GM21786 (cell line): ENCODE results near the gene TANGO2.

Experiments
- ATAC-seq: cut with Tn5 transposase; IDR thresholded peaks from one replicate; pipeline ENCODE4 v1.9.1; 2021; ENCODE audit not compliant: unreplicated experiment

TANGO2 gene

DNA sequence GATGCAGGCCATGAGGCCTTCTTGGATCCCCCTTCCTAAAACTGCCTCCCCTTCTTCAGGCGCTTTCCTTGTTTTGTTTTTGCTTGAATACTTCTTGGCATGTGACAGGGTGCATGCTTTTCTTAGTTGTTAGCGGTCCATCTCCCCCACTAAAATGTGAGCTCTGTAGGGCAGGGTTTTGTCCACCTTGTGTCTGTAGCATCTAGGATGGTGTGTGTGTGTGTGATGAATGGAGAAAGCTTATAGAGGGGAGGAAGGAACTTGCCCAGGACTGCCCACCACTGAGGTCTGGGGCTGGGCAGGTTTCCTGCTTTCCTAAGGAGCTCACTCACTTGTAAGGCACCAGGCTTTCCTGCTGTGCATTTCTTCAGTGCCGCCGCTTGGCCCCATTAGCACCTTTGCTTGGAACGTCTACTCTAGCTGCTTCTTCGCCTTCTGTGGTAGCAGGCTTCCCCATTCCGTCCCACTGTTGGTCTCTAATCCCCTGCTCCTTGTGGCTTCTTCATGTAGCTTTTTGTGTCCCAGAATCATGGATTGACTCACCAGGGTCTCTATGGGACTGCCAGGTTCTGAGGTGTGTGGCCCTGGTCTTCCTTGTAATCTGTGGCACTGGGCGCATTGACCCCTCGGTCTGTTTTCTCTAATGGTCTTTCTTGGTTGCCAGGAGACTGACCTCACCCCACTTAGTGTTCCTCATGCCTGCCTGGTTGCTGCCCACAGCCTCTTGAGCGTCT, 62.4 kb downstream of the TANGO2 start:
- no peak for ATAC-seq

DNA sequence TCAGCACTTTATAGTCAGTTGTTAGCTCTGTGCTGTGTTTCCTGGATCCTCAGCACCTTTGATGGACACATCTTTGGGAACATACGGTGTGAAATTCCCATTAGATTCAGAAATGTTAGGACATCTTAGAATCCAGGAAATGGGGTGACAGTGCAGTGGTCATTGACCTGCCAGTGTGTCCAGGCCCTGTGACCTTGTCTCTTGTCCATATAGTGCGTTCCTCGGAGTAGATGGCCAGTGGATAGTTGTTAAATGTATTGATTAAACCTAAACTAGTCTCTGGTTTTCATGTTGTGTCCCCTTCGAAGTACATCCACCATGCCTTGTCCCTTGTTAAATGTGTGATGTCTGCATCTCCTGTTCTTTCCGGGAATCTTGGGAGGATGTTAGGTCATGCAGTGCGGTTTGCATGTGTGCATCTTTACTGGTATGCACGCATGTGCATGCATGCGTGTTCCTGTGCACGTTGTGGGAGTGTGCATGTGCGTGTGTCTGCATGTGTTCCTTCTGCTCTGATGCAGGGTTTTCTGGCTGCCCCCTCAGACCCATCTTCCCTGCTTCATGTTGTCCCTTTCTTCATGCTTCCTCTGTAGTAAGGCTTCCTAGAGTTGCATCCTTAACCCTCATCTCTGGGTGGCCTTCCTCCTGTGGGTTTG, 63.1 kb downstream of the TANGO2 start:
- no peak for ATAC-seq

DNA sequence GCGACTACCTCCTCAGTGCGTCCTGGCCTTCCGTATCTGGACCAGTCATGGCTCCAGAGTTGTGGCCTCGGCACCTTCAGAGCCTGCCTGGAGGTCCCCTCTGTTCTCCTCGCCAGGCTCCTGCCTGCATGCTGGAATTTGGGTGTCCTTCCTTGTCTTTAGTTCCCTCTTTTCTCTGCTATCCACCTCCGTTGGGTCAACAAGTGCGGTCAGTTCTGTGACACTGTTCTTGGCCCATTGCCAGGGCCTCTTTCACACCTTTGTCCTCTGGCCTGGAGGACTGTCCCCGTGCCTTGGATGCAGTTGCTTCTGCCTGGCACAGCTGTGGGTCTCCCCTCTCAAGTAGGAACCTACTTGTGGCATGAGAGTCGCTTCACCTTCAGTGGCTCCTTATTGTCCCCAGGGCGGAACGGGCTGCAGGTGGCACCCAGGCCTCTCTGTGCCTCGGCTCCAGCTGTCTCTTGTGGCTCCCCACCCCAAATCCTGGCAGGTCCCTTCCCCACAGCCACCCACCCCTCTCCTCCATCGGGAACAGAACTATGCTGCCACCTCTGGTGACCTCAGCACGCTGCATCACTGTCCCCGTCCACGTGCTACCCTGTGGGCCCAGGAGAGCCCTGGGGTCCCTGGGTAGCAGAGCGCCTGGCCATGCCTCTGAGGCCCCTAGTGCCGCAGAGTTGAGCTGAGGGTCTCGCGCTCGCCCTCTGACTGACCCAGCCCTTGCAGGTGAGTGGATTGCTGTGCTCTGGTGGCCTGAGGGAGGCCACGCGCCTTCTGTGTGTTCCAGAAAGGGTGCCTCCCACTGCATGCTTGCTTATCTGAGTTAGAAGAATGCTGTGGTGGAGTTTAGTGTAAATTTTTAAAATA, 63.9 kb downstream of the TANGO2 start:
- ATAC-seq: no peak

DNA sequence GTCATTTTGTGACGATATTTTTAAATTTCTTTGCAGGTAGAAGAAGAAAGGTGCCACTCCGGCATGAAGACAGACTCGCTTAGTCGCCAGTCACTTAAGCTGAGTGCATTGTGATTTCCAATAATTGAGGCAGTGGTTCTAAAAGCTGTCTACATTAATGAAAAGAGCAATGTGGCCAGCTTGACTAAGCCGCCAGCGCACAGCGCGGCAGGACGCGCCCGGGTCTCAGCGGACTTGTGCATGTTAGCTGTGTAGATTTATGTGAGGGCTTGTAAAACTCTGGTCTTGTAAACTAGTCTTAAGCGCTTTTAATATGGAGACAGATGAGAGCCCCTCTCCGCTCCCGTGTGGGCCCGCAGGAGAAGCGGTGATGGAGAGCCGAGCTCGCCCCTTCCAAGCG, 64.7 kb downstream of the TANGO2 start:
- ATAC-seq: no peak

DNA sequence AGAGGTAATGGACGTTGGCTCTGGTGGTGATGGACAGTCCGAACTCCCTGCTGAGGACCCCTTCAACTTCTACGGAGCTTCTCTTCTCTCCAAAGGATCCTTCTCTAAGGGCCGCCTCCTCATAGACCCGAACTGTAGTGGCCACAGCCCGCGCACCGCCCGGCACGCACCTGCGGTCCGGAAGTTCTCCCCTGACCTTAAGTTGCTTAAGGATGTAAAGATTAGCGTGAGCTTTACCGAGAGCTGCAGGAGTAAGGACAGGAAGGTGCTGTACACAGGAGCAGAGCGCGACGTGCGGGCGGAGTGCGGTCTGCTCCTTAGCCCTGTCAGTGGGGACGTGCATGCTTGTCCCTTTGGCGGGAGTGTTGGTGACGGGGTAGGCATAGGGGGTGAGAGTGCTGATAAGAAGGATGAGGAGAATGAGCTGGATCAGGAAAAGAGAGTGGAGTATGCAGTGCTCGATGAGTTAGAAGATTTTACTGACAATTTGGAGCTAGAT, 65.2 kb downstream of the TANGO2 start:
- no peak for ATAC-seq

DNA sequence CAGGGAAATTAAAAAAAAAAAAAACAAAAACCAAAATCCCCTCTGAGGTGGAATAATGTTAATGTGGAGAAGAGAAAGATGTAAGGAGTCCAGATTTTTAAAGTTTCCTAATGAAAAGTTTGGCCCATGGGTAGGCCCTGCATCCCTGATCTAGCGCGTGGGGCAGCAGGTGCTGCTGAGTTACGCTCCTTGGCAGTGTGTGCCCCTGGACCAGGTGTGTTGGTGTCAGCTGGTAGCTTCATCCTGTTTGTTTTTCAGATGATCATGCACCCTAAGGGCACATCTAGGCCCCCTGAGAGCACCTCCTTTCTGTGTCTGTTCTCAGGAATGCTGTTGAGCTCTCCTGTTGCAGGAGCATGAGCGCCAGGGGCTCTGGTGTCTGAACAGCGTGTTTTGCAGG, 65.9 kb downstream of the TANGO2 start:
- no peak for ATAC-seq

DNA sequence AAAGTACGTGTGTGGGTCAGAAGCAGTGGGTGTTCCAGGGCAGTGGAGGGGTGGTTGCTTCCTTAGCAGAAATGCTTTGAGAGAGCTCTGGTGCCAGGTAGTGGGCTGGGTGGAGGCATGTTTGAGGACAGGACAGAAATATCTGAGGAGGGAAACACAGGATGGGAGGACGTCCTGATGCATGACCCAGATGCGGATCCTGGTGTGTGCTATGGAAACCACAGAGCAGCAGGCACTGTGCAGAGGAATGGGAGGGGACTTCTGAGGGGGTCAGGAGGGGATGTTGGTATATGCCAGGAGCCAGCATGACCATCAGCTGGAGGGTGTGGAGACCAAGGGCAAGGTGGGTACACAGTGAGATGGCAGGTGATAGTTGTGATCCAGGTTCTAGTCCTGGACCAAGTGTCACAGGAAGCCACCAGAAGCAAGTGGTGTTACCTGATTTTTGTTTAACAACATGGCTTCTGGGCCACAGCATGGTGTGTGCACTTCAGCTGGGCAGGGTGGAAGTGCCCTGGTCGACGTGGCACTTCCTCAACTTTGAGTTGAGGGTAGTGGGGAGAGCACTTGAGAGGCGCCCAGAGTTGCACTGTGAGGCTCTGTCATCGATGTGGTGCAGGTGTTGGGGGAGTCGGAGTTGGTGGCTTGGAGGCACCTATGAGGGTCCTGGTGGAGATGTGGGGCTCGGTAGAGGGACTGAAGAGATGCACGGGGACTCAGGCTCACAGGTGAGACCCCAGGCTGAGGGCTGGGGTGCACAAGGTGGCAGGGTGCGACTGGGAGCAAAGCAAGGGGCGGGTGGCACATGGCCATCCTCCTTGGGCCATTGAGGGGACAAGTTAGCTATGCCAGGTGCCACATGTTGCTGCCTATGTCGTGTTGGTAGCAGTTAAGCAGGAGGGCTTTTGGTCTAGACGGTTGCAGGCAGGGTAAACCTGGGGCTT, 66.7 kb downstream of the TANGO2 start:
- ATAC-seq: no peak

DNA sequence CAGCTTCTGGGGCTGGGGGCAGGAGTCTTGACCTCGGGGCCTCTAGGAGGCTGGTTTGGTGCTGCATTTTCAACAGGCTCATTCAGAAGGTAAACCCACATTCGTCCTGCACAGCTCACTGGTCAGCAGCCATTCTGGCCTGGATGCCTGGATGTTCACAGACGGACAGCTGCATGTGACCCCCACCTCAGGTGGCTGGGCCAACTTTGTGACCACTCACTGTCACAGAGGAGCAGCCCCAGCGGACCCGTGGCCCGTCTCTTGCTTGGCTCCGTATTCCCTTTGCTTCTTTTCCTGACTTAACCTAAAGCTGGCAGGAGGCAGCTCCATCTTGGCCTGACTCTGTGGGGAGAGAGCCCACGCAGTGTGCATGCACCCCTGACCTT, 67.3 kb downstream of the TANGO2 start:
- no peak for ATAC-seq

DNA sequence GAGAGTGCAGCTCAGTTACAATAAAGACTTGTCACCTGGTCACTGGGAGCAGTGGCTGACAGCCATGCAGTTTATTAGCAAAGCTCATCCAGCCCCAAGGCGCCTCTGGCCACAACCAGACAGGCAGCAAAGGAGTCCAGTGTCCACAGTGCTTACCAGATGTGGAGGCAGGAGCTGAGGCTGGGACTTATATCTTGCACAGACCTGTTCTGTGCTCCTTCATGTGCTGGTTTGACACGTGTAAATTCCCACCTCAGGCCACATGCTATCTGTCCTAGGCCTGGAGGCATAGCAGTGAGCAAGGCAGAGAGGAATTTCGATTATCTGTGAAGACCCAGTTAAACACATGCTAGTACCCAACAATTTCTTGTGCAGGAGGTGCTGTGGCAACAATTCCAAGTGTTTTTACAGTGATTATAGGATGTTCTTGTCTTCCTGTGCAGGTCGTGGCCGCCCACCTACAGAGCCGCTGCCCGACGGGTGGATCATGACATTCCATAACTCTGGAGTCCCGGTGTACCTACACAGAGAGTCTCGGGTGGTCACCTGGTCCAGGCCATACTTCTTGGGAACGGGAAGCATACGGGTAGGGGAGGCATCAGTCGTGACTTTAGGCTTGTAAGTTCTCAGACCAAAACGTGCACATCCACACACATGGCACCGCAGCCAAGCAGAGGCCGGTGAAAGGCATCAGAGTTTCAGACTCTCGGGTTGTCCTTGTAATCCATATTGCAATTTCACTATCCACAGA, 68.5 kb downstream of the TANGO2 start:
- ATAC-seq: no peak

DNA sequence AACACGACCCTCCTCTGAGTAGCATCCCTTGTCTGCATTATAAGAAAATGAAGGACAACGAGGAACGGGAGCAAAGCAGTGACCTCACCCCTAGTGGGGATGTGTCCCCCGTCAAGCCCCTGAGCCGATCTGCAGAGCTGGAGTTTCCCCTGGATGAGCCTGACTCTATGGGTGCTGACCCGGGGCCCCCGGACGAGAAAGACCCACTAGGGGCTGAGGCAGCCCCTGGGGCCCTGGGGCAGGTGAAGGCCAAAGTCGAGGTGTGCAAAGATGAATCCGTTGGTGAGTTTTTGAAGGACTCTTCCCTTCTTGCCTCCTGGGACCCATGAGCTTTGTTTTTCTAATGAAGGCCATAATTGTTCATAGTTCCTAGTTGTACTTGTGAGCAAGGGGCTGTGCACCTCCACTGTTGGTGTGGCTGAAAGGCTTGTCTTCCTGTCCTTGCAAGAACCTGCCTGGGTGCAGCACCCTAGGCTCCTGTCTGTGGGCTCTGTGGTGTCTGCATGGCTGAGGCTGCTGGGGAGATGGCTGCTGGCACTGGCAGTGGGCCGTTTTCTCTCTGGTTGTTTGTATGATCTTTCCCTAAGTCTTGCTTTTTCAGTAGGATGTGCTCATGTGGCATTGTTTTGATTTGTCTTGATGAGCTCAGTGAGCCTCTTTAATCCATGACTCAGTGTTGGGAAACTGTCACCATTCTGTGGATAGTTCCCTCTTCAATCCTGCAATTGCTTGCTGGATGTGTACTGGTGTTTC, 69.2 kb downstream of the TANGO2 start:
- ATAC-seq: no peak

DNA sequence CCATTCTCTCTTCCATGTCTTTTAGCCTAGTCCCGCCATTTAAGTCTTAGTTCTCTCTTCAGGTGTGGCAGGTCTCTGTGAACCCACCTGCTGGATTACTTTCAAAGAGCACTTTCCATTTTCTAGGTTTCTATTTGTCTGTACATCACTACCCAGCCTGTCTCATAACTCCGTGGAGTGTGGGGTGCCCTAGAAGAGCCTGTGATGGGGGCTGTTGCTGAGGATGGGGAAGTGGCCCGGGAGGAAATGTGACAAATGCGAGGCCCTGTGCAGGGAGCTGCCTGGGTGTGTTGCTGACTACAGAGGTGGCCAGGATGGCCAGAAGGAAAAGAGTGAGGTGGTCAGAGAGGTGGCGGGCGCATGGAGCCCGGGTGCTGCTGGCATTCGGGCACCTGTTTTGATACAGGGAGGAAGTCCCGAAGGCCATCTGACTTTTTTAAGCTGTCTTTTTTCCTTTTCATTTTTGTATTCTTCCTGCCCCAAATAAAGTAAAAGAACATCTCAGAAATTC, 69.9 kb downstream of the TANGO2 start:
- ATAC-seq: no peak

DNA sequence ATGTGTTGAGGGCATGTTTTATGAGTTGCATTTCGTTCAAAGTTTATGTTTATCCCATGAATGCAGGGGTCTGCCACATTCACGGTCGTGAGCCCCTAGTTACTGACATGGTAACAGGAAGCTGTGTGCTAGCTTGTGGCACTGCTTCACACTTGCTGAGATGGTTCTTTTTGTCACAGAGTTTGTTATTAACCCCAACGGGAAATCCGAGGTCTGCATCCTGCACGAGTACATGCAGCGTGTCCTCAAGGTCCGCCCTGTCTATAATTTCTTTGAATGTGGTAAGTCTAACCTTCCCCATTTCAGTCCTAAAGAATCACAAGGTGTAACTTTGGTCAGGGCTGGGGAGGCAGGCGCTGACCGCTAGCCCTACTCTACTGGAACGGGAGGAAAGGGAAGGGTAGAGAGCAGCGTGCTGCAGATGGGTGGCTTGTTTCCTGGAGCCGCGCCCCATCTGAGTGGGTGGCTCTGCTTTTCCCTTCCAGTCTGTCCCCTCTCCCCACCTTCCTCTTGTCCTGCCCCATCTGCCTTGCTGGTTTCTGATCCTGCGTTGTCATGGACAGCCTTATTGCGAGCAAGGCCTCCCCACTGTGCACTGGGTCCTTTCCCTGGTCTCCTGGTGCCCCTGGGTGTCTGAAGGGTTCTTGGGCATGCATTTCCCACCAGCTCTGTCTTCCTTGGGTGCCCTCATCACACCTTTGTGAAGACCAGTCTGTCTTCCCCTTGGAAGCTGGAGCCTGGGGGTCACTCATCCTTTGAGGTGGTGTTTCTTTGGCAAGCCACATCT, 71.0 kb downstream of the TANGO2 start:
- ATAC-seq: no peak

DNA sequence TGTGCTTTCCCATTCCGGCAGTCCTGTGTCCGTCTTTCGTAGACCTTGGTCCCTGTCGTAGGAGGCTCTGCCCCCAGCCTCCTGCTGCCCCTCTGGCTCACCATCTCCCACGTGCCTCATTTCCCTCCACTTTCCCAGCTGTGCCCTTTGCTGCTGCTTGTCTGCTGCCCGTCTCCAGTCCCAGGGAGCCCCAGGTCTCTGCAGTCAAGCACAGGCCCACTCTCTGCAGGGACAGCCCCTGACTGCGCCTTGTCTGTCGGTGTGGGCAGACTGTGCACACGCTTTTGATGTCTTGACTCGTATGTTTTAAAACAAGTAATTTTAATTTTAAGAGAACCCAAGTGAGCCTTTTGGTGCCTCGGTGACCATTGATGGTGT, 71.6 kb downstream of the TANGO2 start:
- no peak for ATAC-seq

DNA sequence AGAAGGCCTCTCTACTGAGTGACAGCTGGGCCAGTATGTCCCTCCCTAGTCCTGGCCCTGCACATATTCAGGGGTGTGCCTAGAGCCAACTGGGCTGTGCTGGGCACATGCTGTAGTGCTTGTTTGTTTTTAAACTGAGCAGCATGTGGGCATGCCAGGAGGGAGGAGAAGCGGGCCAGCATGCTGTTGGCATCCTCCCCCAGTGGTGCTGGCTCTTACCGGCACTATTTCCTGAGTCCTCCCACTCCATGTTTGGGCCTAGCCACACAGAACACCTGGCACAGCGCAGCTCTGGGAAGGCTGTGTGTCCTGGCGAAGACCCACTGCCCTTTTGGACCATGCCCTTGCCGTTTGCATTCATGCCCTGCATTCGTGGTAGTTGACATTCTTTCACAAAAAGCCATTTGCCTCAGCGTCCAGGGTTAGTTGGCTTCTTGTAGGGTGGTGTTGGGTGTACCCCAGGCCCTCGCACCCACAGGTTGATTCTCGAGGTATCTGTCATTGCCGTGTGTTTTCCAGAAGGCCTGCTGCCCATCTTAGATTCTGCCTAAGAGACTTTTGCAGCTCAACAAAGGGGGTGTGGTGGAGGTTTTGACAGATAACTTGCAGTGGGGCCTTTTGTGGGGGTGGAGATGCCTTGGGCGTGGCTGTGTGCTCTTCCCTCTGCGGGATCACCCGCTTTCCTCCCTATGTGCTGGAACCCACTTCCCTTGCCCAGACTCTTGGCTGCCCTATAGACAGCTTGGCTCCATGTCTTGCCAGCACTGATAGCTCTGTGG, 72.7 kb downstream of the TANGO2 start:
- ATAC-seq: no peak

DNA sequence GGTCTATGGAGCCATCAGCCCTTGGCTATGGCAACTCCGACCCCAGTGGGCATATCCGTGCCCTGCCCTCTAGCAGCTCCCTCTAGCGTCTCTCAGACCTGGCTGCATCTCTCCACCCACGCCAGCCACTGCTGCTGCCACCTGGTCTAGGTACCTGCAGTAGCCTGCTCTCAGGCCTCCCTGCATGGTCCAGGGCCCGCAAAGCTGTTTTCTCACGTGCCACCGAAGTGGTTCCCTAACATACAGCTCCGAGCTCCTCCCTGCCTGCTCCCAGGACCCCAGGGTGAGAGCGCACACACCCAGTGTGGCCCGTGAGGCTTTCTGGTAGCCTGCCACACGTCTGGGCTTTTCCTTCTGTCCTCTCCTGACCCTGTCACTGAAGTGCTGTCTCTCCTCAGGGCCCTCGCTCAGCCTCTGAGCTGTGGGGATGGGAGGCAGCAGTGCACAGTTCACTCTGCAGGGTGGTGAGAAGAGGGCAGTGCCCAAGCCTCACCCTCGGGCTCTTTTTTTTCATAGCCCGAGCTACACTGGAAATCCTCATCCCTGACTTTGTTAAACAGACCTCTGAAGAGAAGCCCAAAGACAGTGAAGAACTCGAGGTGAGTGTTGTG, 73.4 kb downstream of the TANGO2 start:
- ATAC-seq: no peak

DNA sequence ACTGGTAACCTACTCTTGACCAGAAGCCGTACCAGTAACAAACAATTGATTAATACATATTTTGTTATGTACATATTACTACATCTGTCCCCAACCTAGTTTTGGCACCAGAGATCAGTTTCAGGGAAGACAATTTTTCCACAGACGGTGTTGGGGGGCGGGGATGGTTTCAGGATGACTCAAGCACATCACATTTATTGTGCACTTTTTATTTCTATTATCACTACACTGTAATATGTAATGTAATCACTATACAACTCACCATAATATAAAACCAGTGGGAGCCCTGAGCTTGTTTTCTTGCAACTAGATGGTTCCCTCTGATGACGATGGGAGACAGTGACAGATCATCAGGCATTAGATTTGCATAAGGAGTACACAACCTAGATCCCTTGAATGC, 74.6 kb downstream of the TANGO2 start:
- no peak for ATAC-seq
